Tibial nerve (tissue), 4 donors: Measurements from ENCODE around the gene SLC11A2. TPM values are rescaled to one million over a fixed set of nuclear protein-coding genes. Genes with fewer than 3 reads are reported as not detected.

Experiments
- DNase-seq, 2 donors: peaks; one replicate each; pipeline ENCODE4 v3.0.0-alpha.2; 2019; ENCODE audit warnings: low spot score in 2 of 2
- H3K27ac ChIP-seq, 4 donors: fragments of 200-600 bp; sonication (generic) in 3 of 4; one replicate each; pipeline ENCODE4 v1.5.1; 2017 to 2019; ENCODE audit warnings: mild to moderate bottlenecking in 1 of 4
- H3K27me3 ChIP-seq, 2 donors: fragments of 200-600 bp; sonication (generic) in 1 of 2; one replicate each; pipeline versions ENCODE4 v1.5.1 to v1.6.0; 2017 to 2019
- H3K36me3 ChIP-seq, 3 donors: fragments of 200-600 bp; sonication (generic); one replicate each; pipeline ENCODE4 v1.5.1; 2018 to 2019
- H3K4me1 ChIP-seq, 4 donors: fragments of 200-600 bp; sonication (generic) in 3 of 4; one replicate each; pipeline ENCODE4 v1.5.1; 2017 to 2019
- H3K4me3 ChIP-seq, 4 donors: fragments of 200-600 bp; sonication (generic) in 3 of 4; one replicate each; pipeline ENCODE4 v1.5.1; 2017 to 2019; ENCODE audit warnings: mild to moderate bottlenecking in 1 of 4, moderate library complexity in 1 of 4
- H3K9me3 ChIP-seq, 4 donors: fragments of 200-600 bp; sonication (generic) in 3 of 4; one replicate each; pipeline ENCODE4 v1.5.1; 2017 to 2019
- EP300 ChIP-seq, 2 donors: sonication (generic); formaldehyde crosslinking; IDR thresholded peaks; one replicate each; pipeline ENCODE4 v1.6.1; 2017; ENCODE audit warnings: antibody characterized with exemption in 2 of 2, mild to moderate bottlenecking in 1 of 2
- POLR2A ChIP-seq, 2 donors: fragments of 450-650 bp; IDR thresholded peaks; one replicate each; pipeline ENCODE4 v1.6.1; 2017; ENCODE audit warnings: antibody characterized with exemption in 2 of 2, mild to moderate bottlenecking in 2 of 2, moderate library complexity in 2 of 2
- WGBS, 2 donors: methylation state at CpG; one replicate each; pipeline ENCODE4 v1.1.5; 2018; 5-methylcytosine and 5-hydroxymethylcytosine counted together
- total RNA-seq, 4 donors: library from RNA; depleted of rRNA; stranded (reverse); fragments of >200 nt; gene quantifications; one replicate each; pipeline ENCODE4 v1.1.0, GENCODE V29; 2016
- TF ChIP-seq, protein P1 (sequence below), 5 experiments: fragments of 200-600 bp in 3 of 5; fragments of 450-650 bp in 2 of 5; sonication (generic) in 3 of 5; IDR thresholded peaks; one replicate each; pipeline ENCODE4 v1.5.1; 2016 to 2019; ENCODE audit warnings: antibody characterized with exemption in 5 of 5, mild to moderate bottlenecking in 3 of 5, moderate library complexity in 2 of 5

The SLC11A2 gene
- total RNA-seq, 4 donors from 2014 or later: 44.0 to 81.9 (median 51.2) TPM

DNA sequence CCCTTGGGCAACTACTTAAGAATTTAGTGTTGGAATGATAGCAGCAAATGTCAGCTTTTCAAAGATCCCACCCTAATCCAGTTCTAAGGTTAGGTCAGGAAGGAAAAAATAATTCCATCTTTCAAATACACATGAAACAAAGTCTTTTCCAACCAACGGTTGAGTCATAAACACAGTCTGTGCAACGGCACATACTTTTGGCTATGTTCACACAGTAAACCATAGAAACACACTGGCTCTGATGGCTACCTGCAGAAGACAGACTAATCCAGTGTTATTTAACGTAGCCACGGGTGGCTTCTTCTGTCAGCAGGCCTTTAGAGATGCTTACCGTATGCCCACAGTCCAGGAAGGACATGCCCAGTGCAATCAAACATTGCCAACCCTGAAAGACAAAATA, 38.1 kb downstream of the SLC11A2 start:
- Histone ChIP-seq H3K9me3 (no peaks in the 10 kb centered on the region), H3K4me3 (no peak overlapping the region), H3K36me3 (peaks cover 0 to 52% (median 12%) of the 10 kb centered on the region in 3 donors), H3K27me3 (no peaks in the 10 kb centered on the region), H3K27ac (no peak overlapping the region), H3K4me1 (peaks cover 0 to 41% (median 25%) of the 10 kb centered on the region in 4 donors)
- WGBS, 2 donors: 61 to 72% methylated on average over 5 of the region's 5 CpGs
- TF ChIP-seq, protein P1, sequence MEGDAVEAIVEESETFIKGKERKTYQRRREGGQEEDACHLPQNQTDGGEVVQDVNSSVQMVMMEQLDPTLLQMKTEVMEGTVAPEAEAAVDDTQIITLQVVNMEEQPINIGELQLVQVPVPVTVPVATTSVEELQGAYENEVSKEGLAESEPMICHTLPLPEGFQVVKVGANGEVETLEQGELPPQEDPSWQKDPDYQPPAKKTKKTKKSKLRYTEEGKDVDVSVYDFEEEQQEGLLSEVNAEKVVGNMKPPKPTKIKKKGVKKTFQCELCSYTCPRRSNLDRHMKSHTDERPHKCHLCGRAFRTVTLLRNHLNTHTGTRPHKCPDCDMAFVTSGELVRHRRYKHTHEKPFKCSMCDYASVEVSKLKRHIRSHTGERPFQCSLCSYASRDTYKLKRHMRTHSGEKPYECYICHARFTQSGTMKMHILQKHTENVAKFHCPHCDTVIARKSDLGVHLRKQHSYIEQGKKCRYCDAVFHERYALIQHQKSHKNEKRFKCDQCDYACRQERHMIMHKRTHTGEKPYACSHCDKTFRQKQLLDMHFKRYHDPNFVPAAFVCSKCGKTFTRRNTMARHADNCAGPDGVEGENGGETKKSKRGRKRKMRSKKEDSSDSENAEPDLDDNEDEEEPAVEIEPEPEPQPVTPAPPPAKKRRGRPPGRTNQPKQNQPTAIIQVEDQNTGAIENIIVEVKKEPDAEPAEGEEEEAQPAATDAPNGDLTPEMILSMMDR (IDR thresholded peaks at IDR 0.05): no peak
- TF ChIP-seq POLR2A (IDR thresholded peaks at IDR 0.05): no peak
- TF ChIP-seq EP300 (IDR thresholded peaks at IDR 0.05): no peak
- DNase-seq: no peak

DNA sequence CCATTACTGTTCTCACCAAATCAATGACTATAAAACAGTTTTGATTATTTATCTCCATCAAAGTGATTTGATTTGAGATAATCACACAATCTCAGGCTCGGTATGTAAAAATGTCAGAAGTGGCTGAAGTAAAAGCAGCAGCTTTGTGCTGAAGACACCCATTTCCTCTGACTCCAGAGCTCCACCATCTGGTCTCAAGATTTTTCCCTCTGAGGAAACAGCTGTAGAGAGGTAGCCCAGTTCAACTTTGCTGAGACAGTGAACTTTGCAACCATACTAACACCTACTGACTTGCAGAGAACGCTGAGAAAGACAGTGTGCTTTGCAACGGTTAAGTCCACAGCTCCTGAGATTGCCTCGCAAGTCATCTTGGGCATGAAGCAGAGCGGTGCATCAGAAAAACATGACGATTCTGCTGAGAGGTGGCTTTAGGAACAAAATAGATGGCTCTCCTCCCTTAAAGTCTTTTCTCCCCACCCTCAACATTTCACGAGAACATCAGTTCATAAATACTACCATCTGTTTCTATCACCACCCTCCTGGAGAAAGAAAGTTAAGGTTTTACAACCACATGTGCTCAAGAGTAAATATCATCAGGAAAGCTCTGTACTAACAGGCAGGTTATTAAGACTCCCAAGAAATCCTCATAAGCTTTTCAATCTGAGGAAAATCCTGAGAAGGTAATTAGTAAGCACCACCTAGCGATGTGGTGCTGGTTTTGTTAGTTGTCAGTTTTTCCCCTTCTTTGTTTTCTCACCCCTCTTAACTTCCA, 39.0 kb downstream of the SLC11A2 start:
- peak in 1 of 2 donors; percentile 86 for DNase-seq
- Histone ChIP-seq H3K36me3 (peaks cover 0 to 44% (median 10%) of the 10 kb centered on the region in 3 donors), H3K27me3 (no peaks in the 10 kb centered on the region), H3K4me1 (peaks cover 0 to 41% (median 23%) of the 10 kb centered on the region in 4 donors), H3K27ac (peak overlapping the region in 3 of 4 donors; percentile 29 to 87 (median 85)), H3K4me3 (no peak overlapping the region), H3K9me3 (no peaks in the 10 kb centered on the region)
- TF ChIP-seq, protein P1 (IDR thresholded peaks at IDR 0.05): peak; percentile 35 to 66 (median 59)
- TF ChIP-seq EP300 (IDR thresholded peaks at IDR 0.05) (peak in 1 of 2 donors; percentile 62), POLR2A (IDR thresholded peaks at IDR 0.05) (no peak)
- 35 to 38% methylated on average over 8 of the region's 8 CpGs for WGBS, 2 donors

DNA sequence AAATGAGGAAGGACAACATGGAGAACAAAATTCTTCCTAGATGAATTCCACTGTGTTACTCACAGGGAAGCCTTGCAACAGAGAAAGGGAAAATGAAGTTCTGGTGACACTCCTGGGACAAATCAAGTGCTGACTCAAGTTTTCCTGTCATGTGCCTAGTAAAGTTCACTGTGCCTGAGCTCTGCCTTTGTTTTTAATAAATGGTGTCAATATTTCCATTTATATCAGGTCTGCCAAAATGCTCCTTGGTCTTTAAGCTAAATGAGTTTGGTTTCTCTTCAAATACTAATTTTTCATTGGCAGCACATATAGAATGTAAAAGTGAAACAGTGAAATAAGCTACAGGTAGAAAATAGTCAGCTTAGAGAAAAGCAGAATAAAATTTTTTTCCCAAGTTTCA, 40.9 kb downstream of the SLC11A2 start:
- Histone ChIP-seq H3K9me3 (no peaks in the 10 kb centered on the region), H3K4me3 (no peak overlapping the region), H3K4me1 (peaks cover 0 to 41% (median 23%) of the 10 kb centered on the region in 4 donors), H3K36me3 (peaks cover 0 to 33% (median 0%) of the 10 kb centered on the region in 3 donors), H3K27ac (peak overlapping the region; percentile 50 to 87 (median 76)), H3K27me3 (no peaks in the 10 kb centered on the region)
- TF ChIP-seq EP300 (IDR thresholded peaks at IDR 0.05) (peak; percentile 86 to 97), POLR2A (IDR thresholded peaks at IDR 0.05) (no peak)
- TF ChIP-seq, protein P1 (IDR thresholded peaks at IDR 0.05): no peak
- DNase-seq: peak in 1 of 2 donors; percentile 81

DNA sequence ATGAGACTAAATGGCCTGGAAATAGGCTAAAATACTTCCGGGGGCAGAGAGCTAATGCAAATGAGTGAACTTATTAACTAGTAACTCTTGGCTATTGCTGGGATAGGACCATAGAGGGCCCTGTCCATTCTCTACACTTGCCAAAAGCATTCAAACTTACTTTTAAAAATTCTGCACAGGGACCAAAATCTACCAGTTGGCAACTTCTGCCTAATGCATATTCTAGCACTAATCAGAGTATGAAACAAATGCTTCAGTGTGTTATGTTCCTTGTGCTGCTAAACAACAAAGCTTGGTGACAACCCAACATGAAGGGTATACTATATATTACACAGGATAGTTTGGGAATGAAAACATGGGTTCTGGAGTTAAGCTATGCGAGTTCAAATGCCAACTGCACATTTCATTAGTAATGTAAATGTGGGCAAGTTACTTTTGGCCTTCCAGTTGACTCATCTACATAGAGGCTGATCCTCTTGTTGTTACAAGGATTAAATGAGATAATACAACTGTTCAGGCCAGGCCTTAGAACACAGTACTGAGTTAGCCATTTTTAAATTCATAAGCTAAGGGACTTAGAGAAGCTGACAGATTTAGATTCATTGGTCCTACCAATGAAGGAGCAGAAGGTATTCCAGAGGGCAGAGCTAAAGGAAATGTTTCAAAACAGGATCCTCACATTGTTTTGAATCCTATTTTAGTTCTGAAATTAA, 41.4 kb downstream of the SLC11A2 start:
- peak overlapping the region; percentile 50 to 87 (median 76) for H3K27ac ChIP-seq
- H3K27me3 ChIP-seq: no peaks in the 10 kb centered on the region
- no peaks in the 10 kb centered on the region for H3K9me3 ChIP-seq
- TF ChIP-seq, protein P1 (IDR thresholded peaks at IDR 0.05): no peak
- TF ChIP-seq EP300 (IDR thresholded peaks at IDR 0.05): no peak
- no peak overlapping the region for H3K4me3 ChIP-seq
- WGBS, 2 donors: 32% methylated on average over 2 of the region's 2 CpGs
- DNase-seq: no peak
- peaks cover 0 to 41% (median 23%) of the 10 kb centered on the region in 4 donors for H3K4me1 ChIP-seq
- H3K36me3 ChIP-seq: peaks cover 0 to 32% (median 0%) of the 10 kb centered on the region in 3 donors
